GM04503 (cell line): ENCODE data around the gene ANKS3.

Experiments used
- DNase-seq: peaks from one replicate; pipeline ENCODE4 v3.0.0-alpha.2; 2012; ENCODE audit warnings: low read depth

ANKS3 gene

GRCh38 chr16:4734063-4734729 is at the start of gene ANKS3, which contains the start of gene DNAAF8:
Gene ANKS3 (minus strand): TSS chr16:4734271. CDS start chr16:4730149, 4,122 bp downstream.
Gene DNAAF8 (plus strand): TSS chr16:4734537. CDS start chr16:4736515, 1,978 bp downstream.
- peak; percentile 90 for DNase-seq

- DNase-seq: no peak
Observed at GRCh38 chr16:4783251-4783950, 49.3 kb upstream of the ANKS3 start.

GRCh38 chr16:4780235-4780634 is 46.2 kb upstream of the ANKS3 start:
- no peak for DNase-seq

GRCh38 chr16:4778050-4778392 is 44.0 kb upstream of the ANKS3 start:
- no peak for DNase-seq

- no peak for DNase-seq
Observed at GRCh38 chr16:4777339-4778049, 43.4 kb upstream of the ANKS3 start.

- no peak for DNase-seq
Observed at GRCh38 chr16:4776141-4776705, 42.2 kb upstream of the ANKS3 start.

- DNase-seq: no peak
Observed at GRCh38 chr16:4775005-4775404, 40.9 kb upstream of the ANKS3 start.

GRCh38 chr16:4772351-4772750 is 38.3 kb upstream of the ANKS3 start:
- DNase-seq: no peak

- DNase-seq: no peak
Observed at GRCh38 chr16:4771646-4772045, 37.6 kb upstream of the ANKS3 start.

- DNase-seq: no peak
Observed at GRCh38 chr16:4769306-4769638, 35.2 kb upstream of the ANKS3 start.

GRCh38 chr16:4768549-4769305 is 34.7 kb upstream of the ANKS3 start:
- DNase-seq: peak; percentile 73

- peak; percentile 25 for DNase-seq
Observed at GRCh38 chr16:4767872-4768548, 33.9 kb upstream of the ANKS3 start.

- DNase-seq: peak; percentile 76
Observed at GRCh38 chr16:4766875-4767628, 33.0 kb upstream of the ANKS3 start, which contains the start of gene ZNF500. Gene ZNF500 (minus strand): TSS chr16:4767162. CDS start chr16:4765978, 1,184 bp downstream.

GRCh38 chr16:4765511-4766474 is 31.7 kb upstream of the ANKS3 start:
- no peak for DNase-seq

GRCh38 chr16:4763791-4764190 is 29.7 kb upstream of the ANKS3 start:
- no peak for DNase-seq

- no peak for DNase-seq
Observed at GRCh38 chr16:4762205-4762604, 28.1 kb upstream of the ANKS3 start.

- no peak for DNase-seq
Observed at GRCh38 chr16:4760221-4760910, 26.3 kb upstream of the ANKS3 start.

- DNase-seq: no peak
Observed at GRCh38 chr16:4755687-4756086, 21.6 kb upstream of the ANKS3 start.

- DNase-seq: no peak
Observed at GRCh38 chr16:4754865-4755264, 20.8 kb upstream of the ANKS3 start.
